ENCODE results near the gene DOCK1.

Gene DOCK1

DNA sequence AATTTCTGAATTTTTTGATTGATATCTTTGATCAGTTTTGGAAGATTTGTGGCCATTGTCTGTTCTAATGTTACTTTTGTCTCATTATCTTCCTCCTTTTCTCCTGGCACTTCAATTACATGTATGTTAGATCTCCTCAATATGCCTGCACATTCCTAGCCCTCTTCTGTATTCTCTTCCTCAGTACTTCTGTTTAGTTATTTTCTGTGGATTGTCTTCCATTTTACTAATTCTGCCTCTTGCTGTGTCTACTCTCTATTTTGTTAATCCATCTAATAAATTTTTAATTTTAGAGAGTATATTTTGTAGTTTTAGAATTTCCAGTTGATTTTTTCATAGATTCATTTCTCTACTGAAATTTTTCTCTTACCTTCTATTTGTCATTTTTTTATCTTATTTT is 154.1 kb downstream of the DOCK1 start:
- no peak overlapping the region for H3K27ac ChIP-seq
- TF ChIP-seq, protein P1, sequence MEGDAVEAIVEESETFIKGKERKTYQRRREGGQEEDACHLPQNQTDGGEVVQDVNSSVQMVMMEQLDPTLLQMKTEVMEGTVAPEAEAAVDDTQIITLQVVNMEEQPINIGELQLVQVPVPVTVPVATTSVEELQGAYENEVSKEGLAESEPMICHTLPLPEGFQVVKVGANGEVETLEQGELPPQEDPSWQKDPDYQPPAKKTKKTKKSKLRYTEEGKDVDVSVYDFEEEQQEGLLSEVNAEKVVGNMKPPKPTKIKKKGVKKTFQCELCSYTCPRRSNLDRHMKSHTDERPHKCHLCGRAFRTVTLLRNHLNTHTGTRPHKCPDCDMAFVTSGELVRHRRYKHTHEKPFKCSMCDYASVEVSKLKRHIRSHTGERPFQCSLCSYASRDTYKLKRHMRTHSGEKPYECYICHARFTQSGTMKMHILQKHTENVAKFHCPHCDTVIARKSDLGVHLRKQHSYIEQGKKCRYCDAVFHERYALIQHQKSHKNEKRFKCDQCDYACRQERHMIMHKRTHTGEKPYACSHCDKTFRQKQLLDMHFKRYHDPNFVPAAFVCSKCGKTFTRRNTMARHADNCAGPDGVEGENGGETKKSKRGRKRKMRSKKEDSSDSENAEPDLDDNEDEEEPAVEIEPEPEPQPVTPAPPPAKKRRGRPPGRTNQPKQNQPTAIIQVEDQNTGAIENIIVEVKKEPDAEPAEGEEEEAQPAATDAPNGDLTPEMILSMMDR (conservative IDR thresholded peaks at IDR 0.05) = no peak

DNA sequence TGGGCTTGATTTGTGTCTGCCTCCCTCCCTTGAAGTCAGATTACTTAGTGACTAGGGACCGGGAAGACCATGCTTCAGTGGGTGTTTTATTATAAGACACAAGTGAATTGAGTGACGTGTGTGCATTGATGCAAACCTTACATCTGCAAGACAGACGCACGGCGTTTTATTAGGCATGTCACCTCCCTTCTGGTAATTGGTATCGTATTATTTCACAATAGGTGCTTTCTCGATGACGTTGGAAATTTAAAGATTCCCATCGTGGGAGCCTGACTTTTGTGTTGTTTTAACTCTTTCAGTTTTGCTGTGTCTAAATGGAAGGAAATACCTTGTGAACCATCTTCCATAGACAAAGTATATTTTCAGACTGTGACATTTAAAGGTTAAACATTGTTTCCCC is 158.5 kb downstream of the DOCK1 start:
- H3K27ac ChIP-seq = no peak overlapping the region
- TF ChIP-seq, protein P1 (conservative IDR thresholded peaks at IDR 0.05) = no peak

DNA sequence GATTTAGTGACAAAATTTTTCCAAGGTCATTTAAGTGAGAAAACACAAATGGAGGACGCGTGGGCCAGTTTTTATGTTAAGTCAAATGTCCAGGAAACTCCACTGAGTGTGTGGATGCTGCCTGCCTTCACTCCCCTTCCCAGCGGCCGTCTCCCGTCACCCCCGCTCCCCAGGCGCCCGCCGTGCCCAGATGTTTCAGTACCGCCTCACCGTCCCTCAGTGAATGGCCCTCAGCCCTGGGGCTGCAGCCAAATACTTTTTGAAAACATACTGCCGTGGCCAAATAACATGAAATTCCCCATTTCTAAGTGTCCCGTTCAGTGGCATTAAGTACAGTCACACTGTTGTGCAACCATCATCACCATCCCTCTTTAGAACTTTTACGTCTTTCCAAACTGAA is 159.2 kb downstream of the DOCK1 start:
- no peak overlapping the region for H3K27ac ChIP-seq
- TF ChIP-seq, protein P1 (conservative IDR thresholded peaks at IDR 0.05) = no peak

DNA sequence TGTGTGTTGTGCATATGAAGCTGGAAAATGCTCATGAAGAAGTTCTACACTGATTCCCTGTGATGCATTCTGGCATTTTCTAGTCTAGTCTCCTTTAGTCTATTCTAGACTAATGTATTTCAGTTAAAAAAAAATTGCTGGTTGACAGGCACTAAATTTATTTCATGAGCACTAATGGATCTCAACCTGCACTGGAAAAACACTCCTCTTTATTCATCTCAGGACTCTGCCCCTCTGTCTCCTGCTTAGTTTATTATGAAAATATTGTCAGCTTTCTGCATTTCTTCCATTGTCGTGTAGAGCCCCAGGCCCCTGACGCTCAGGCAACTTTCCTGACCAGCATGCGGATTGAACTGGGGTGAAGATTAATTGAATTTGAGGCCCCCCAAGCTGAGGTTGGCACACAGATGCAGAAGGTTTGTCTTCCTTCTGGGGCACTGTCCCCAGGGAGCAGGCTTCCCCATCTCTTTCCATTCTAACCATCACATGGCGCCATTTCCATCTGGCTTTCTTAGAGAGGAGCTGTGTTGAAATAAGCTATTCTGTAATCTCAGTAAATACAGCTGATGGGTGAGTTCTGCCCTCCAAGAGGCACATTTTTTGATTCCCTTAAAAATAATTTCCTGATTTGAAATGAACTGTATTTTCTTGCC is 162.4 kb downstream of the DOCK1 start:
- H3K27ac ChIP-seq = no peak overlapping the region
- TF ChIP-seq, protein P1 (conservative IDR thresholded peaks at IDR 0.05) = no peak

DNA sequence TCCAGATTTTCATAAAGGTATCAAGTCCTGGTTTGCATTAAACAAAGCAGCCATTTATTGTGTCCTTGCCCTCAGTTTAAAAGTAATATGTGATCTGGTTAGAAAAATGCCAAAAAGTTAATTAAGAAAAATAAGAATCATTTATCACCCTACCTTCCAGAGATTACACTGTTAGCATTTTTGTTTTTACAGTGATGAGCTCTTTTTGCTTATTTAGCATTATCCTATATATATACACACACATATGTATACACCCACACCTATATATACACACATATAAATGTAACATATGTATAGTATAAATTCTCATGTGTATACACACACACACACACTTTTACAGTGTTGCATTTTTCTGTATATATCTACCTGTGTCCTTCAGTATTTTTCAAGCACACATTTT is 163.3 kb downstream of the DOCK1 start:
- H3K27ac ChIP-seq = no peak overlapping the region
- TF ChIP-seq, protein P1 (conservative IDR thresholded peaks at IDR 0.05) = no peak

DNA sequence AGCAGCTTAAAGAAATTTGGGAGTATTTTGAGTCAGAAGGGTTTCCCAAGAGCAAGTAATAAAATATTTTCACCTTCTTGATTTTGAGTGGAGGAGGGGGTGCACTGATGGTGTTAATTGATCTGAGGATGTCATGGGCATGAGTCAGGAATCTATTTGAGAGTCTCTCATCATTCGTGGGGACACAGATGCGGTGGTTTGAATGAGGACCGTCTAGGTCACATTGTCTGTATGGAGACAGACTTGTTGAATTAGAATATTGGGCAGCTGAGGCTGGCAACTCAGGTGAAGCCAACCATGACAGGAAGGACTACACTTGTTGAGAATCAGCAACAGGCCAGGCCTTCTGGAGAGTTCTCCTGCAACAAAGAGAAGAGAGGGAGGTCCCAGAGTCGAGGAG is 164.2 kb downstream of the DOCK1 start:
- no peak overlapping the region for H3K27ac ChIP-seq
- TF ChIP-seq, protein P1 (conservative IDR thresholded peaks at IDR 0.05) = no peak

DNA sequence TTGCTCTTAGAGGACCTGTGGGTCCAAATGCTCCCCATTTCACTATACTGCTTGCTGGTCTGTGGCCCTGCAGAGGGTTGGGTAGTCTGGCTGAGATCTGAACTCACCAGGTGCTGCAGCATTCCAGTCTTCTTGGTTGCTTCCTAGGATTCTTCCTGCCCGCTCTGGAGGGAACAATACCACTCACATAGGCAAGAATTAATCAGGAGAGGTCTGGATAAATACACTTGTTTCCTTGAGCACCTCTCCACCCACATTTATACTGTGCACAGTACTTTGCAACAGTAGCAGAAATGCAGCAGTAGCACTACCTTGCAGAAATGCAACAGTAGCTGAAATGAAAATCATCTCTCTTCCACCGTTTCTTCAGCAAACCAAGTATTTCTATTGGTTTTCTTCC is 165.9 kb downstream of the DOCK1 start:
- TF ChIP-seq, protein P1 (conservative IDR thresholded peaks at IDR 0.05) = no peak
- no peak overlapping the region for H3K27ac ChIP-seq

Data from VCaP (cell line).